K562 (cell line): ENCODE data around the gene DDT.

Experiments
- NCOA6 ChIP-seq: fragments of 450-650 bp; IDR thresholded peaks from 2 replicates; pipeline ENCODE4 v1.6.1; 2017; ENCODE audit warnings: mild to moderate bottlenecking
- NR1H2 ChIP-seq: sonication (generic); formaldehyde crosslinking; IDR thresholded peaks from 2 replicates; pipeline ENCODE4 v1.4.0; 2020; ENCODE audit warnings: mild to moderate bottlenecking, missing genetic modification reagents
- NR3C1 ChIP-seq: sonication (generic); formaldehyde crosslinking; IDR thresholded peaks from 2 replicates; pipeline ENCODE4 v1.8.1; 2022; ENCODE audit warnings: missing genetic modification reagents
- POLR2A ChIP-seq: fragments of 450-650 bp; conservative IDR thresholded peaks from 2 replicates; pipeline ENCODE4 v1.6.1; 2016
- POLR2AphosphoS5 ChIP-seq: IDR thresholded peaks from 2 replicates; pipeline ENCODE4 v1.6.1; 2011; ENCODE audit warnings: mild to moderate bottlenecking, low read depth, low read length, moderate library complexity; ENCODE audit not compliant: control insufficient read depth, insufficient read depth
- TAF1 ChIP-seq: IDR thresholded peaks from 2 replicates; pipeline ENCODE4 v1.6.1; 2011; ENCODE audit warnings: mild to moderate bottlenecking, low read length, moderate library complexity; ENCODE audit not compliant: insufficient read depth, control insufficient read depth, severe bottlenecking; ENCODE audit errors: extremely low read depth

DNA sequence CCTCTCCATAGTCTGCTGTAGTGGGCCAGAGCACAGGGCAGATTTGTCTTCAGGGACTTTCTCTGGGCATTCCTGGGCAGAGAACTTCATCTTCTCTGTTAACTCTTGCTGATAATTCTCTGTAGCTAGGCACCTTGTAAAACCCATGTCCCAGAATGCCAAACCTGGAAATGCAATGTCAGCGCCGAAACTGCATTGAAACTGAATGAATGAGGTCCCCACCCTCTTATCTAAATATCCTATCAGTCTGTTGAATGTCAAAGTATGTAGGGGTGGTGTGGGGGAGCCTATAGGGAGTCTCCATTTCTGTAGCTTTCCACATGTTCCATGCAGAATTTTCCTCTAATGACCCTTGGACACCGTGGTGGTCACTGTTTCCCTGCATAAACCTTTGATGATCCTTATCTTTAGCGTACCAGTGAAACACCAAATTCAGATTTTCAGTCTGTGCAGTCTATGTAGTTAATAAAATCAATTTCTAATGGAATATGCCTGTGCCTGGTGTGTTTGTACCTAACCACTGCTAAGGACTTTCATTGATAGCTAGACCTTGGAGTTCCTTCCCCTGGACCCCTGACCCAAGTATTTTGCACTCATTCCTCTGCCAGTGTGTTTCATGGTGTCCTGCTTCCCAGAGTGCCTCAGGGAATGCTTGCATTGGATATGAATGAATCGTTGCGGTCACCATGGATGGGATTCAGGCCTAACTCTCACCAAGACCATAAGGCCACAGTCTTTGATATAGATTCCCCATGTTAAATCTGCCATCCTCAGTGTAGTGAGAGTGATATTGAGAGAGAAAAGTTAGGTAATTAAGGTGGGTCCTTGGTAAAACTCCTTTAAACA, 34.4 kb upstream of the DDT start:
- TF ChIP-seq NR1H2 (CRISPR knock-in tag) (no peak), POLR2A (no peak), NR3C1 (CRISPR knock-in tag) (no peak), POLR2AphosphoS5 (no peak), NCOA6 (no peak), TAF1 (no peak)
